NAMALWA (cell line): ENCODE results near the gene CYB5D1.

Source experiments
- DNase-seq: peaks from one replicate; pipeline ENCODE4 v3.0.0-alpha.2; 2015; ENCODE audit warnings: low spot score

CYB5D1 gene

GRCh38 chr17:7844292-7845154 is 13.3 kb upstream of the CYB5D1 start:
- peak; percentile 90 for DNase-seq

- no peak for DNase-seq
Measured at GRCh38 chr17:7845359-7846062, 12.3 kb upstream of the CYB5D1 start.

- no peak for DNase-seq
Measured at GRCh38 chr17:7846063-7846735, 11.6 kb upstream of the CYB5D1 start.

- DNase-seq: no peak
Measured at GRCh38 chr17:7846765-7847661, 10.8 kb upstream of the CYB5D1 start.

- DNase-seq: no peak
Measured at GRCh38 chr17:7848131-7848579, 9.6 kb upstream of the CYB5D1 start.

- DNase-seq: no peak
Measured at GRCh38 chr17:7848739-7849129, 9.1 kb upstream of the CYB5D1 start.

- no peak for DNase-seq
Measured at GRCh38 chr17:7849130-7849750, 8.6 kb upstream of the CYB5D1 start.

- DNase-seq: no peak
Measured at GRCh38 chr17:7849751-7850504, 7.9 kb upstream of the CYB5D1 start.

- DNase-seq: no peak
Measured at GRCh38 chr17:7850701-7851437, 6.9 kb upstream of the CYB5D1 start.

GRCh38 chr17:7851438-7852261 is 6.2 kb upstream of the CYB5D1 start:
- DNase-seq: peak; percentile 87

- no peak for DNase-seq
Measured at GRCh38 chr17:7852262-7852670, 5.5 kb upstream of the CYB5D1 start.

- DNase-seq: no peak
Measured at GRCh38 chr17:7852919-7853690, 4.7 kb upstream of the CYB5D1 start.

GRCh38 chr17:7853691-7854038 is 4.1 kb upstream of the CYB5D1 start:
- DNase-seq: no peak

GRCh38 chr17:7854078-7854777 is 3.6 kb upstream of the CYB5D1 start:
- no peak for DNase-seq

GRCh38 chr17:7854851-7855659 is 2.7 kb upstream of the CYB5D1 start, which contains the start of gene TMEM88:
TMEM88 (plus strand) TSS chr17:7855066; CDS start chr17:7855075, 9 bp downstream.
- DNase-seq: no peak

- DNase-seq: no peak
Measured at GRCh38 chr17:7855660-7856010, 2.2 kb upstream of the CYB5D1 start.
